OCI-LY3 (cell line): ENCODE results near the gene TFAP2A.

ENCODE experiments used
- H2AFZ ChIP-seq: fragments of 200-600, 300-600 bp; shearing (Covaris generic); 2 replicates; pipeline ENCODE4 v1.6.0; 2014; ENCODE audit warnings: antibody characterized with exemption, low read depth, low read length
- H3K27ac ChIP-seq: fragments of 200-600, 300-600 bp; sonication (generic); 2 replicates; pipeline ENCODE4 v1.5.1; 2014; ENCODE audit warnings: mild to moderate bottlenecking, low read length, moderate library complexity, mixed read lengths
- H3K27me3 ChIP-seq: fragments of 200-600, 300-600 bp; sonication (generic); 2 replicates; pipeline ENCODE4 v1.6.1; 2014; ENCODE audit warnings: low read depth, low read length, mixed read lengths
- H3K36me3 ChIP-seq: fragments of 200-600, 300-600 bp; sonication (generic); replicated peaks from 2 replicates; pipeline ENCODE3; 2014; ENCODE audit warnings: low read depth, low read length, mixed read lengths
- H3K4me1 ChIP-seq: fragments of 300-600, 200-600 bp; sonication (generic); 2 replicates; pipeline ENCODE4 v1.6.1; 2014; ENCODE audit warnings: low read length, mixed read lengths
- H3K4me2 ChIP-seq: fragments of 200-600, 300-600 bp; sonication (generic); 2 replicates; pipeline ENCODE4 v1.6.1; 2014; ENCODE audit warnings: low read length, mixed read lengths
- H3K4me3 ChIP-seq: fragments of 300-600, 200-600 bp; sonication (generic); 2 replicates; pipeline ENCODE4 v1.5.1; 2014; ENCODE audit warnings: antibody characterized with exemption, mild to moderate bottlenecking, low read length, moderate library complexity
- H3K79me2 ChIP-seq: fragments of 300-600, 200-600 bp; shearing (Covaris generic); 2 replicates; pipeline ENCODE4 v1.6.1; 2014; ENCODE audit warnings: mild to moderate bottlenecking, low read length, mixed read lengths
- H3K9ac ChIP-seq: fragments of 300-600, 200-600 bp; shearing (Covaris generic); 2 replicates; pipeline ENCODE4 v1.6.0; 2014; ENCODE audit warnings: mild to moderate bottlenecking, low read length, moderate library complexity
- H3K9me3 ChIP-seq: fragments of 200-600, 300-600 bp; shearing (Covaris generic); 2 replicates; pipeline ENCODE4 v1.6.1; 2014; ENCODE audit warnings: low read length, mixed read lengths; ENCODE audit not compliant: insufficient read depth
- H4K20me1 ChIP-seq: fragments of 200-600, 300-600 bp; sonication (generic); 2 replicates; pipeline ENCODE4 v1.6.1; 2016; ENCODE audit warnings: low read length, mixed read lengths; ENCODE audit not compliant: insufficient read depth
- EZH2phosphoT487 ChIP-seq: fragments of 200-600 bp; shearing (Covaris generic); IDR thresholded peaks from 2 replicates; pipeline ENCODE4 v1.6.1; 2018; ENCODE audit warnings: antibody characterized with exemption, mixed run types, low read depth
- TF ChIP-seq, protein P1 (sequence below): fragments of 200-600, 300-600 bp; sonication (generic); IDR thresholded peaks from 2 replicates; pipeline ENCODE4 v1.5.1; 2014; ENCODE audit warnings: antibody characterized with exemption, low read length, low read depth

Gene TFAP2A

DNA sequence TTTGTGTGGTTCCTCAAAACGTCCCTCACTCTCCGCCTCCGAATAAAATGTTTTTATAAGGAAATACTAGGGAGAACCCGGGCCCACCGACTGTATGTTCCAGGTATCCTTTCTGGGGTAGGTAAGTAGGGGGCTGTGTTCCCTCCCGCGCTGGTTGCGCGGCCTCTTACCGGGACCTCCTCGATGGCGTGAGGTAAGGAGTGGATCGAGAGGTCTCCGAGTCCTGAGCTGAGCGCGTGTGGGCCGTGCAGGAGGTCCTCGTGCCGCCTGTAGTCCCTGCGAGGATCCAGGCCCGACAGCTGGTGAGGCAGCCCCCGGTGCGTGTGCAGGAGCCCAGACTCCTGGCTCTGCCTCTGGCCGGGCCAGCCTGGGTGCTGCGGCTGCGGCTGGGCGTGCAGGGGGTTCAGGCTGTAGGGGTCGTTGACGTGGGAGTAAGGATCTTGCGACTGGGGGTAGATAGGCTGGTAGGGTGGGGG lies 5.1 kb downstream of the TFAP2A start:
- Histone ChIP-seq H4K20me1 (no peaks in the 10 kb centered on the region), H3K4me3 (no peak overlapping the region), H3K9me3 (no peaks in the 10 kb centered on the region), H3K36me3 (no peaks in the 10 kb centered on the region), H3K27ac (no peak overlapping the region), H3K9ac (no peak overlapping the region), H3K27me3 (0 out of 2 replicates have a peak, but pooled peaks cover 4% of the 10 kb centered on the region), H3K79me2 (no peaks in the 10 kb centered on the region), H2AFZ (no peak overlapping the region), H3K4me1 (no peaks in the 10 kb centered on the region), H3K4me2 (no peak overlapping the region)
- no peak for TF ChIP-seq EZH2phosphoT487
- TF ChIP-seq, protein P1, sequence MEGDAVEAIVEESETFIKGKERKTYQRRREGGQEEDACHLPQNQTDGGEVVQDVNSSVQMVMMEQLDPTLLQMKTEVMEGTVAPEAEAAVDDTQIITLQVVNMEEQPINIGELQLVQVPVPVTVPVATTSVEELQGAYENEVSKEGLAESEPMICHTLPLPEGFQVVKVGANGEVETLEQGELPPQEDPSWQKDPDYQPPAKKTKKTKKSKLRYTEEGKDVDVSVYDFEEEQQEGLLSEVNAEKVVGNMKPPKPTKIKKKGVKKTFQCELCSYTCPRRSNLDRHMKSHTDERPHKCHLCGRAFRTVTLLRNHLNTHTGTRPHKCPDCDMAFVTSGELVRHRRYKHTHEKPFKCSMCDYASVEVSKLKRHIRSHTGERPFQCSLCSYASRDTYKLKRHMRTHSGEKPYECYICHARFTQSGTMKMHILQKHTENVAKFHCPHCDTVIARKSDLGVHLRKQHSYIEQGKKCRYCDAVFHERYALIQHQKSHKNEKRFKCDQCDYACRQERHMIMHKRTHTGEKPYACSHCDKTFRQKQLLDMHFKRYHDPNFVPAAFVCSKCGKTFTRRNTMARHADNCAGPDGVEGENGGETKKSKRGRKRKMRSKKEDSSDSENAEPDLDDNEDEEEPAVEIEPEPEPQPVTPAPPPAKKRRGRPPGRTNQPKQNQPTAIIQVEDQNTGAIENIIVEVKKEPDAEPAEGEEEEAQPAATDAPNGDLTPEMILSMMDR: no peak

DNA sequence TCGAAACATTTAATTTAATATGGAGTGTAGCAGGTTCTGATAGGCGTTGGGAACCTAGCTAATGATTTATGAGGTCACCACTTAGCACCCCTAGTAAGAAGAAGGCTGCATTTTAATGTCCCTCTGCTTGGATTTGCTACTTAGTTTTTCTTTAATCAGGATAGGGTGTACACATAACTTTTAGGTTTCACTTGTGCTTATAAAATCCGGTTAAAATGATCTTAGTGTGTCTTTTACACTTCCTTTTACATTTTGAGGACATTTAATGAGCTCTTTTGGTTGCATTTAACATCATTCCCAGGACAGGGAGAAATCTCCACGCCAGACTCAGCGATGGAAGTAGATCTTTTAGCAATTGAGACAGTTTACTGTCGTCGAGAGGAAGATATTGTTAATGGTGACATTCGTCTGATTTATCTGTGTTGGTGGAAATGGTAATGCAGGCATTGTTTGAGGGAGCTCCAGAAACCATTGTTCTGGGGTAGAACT lies 5.6 kb downstream of the TFAP2A start:
- Histone ChIP-seq H3K36me3 (no peaks in the 10 kb centered on the region), H2AFZ (no peak overlapping the region), H3K9ac (no peak overlapping the region), H3K79me2 (no peaks in the 10 kb centered on the region), H3K27me3 (0 out of 2 replicates have a peak, but pooled peaks cover 4% of the 10 kb centered on the region), H3K27ac (no peak overlapping the region), H3K4me3 (no peak overlapping the region), H3K9me3 (no peaks in the 10 kb centered on the region), H4K20me1 (no peaks in the 10 kb centered on the region), H3K4me2 (no peak overlapping the region), H3K4me1 (no peaks in the 10 kb centered on the region)
- TF ChIP-seq EZH2phosphoT487: no peak
- TF ChIP-seq, protein P1: no peak

DNA sequence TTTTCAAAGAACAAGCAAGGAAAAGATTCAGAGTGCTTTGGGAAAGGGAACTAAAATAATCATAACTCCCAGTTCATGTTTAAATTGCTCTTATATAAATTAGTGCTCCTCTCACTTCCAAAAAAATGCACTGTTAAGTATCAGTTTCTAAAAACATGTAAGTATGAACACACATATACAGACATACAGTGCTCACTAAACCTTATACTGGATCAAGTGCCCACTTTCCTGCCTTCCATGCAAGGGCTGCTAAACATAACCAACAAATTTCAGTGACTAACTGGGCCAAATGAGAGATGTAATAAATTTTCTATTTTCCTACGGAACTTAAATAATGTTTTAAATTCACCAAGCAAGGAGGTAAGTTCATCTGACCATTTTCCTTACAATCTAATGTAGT lies 6.4 kb downstream of the TFAP2A start:
- Histone ChIP-seq H2AFZ (no peak overlapping the region), H3K9ac (no peak overlapping the region), H4K20me1 (no peaks in the 10 kb centered on the region), H3K4me3 (no peak overlapping the region), H3K79me2 (no peaks in the 10 kb centered on the region), H3K4me1 (no peaks in the 10 kb centered on the region), H3K27me3 (0 out of 2 replicates have a peak, but pooled peaks cover 4% of the 10 kb centered on the region), H3K36me3 (no peaks in the 10 kb centered on the region), H3K9me3 (no peaks in the 10 kb centered on the region), H3K27ac (no peak overlapping the region), H3K4me2 (no peak overlapping the region)
- TF ChIP-seq EZH2phosphoT487: no peak
- TF ChIP-seq, protein P1: no peak

- no peaks in the 10 kb centered on the region for H3K4me1 ChIP-seq
- no peaks in the 10 kb centered on the region for H3K9me3 ChIP-seq
- H3K79me2 ChIP-seq: no peaks in the 10 kb centered on the region
- H3K9ac ChIP-seq: no peak overlapping the region
- H2AFZ ChIP-seq: no peak overlapping the region
- H3K27ac ChIP-seq: no peak overlapping the region
- H3K27me3 ChIP-seq: 0 out of 2 replicates have a peak, but pooled peaks cover 4% of the 10 kb centered on the region
- TF ChIP-seq EZH2phosphoT487: no peak
- TF ChIP-seq, protein P1: no peak
- H4K20me1 ChIP-seq: no peaks in the 10 kb centered on the region
- no peak overlapping the region for H3K4me3 ChIP-seq
- no peak overlapping the region for H3K4me2 ChIP-seq
- no peaks in the 10 kb centered on the region for H3K36me3 ChIP-seq
Observed at GRCh38 chr6:10407674-10408054, 7.2 kb downstream of the TFAP2A start.
